ENCODE measurements around the gene SF1.
A peak's percentile ranks its signal among the peaks of the same experiment; 100 is the strongest.

The SF1 gene

DNA sequence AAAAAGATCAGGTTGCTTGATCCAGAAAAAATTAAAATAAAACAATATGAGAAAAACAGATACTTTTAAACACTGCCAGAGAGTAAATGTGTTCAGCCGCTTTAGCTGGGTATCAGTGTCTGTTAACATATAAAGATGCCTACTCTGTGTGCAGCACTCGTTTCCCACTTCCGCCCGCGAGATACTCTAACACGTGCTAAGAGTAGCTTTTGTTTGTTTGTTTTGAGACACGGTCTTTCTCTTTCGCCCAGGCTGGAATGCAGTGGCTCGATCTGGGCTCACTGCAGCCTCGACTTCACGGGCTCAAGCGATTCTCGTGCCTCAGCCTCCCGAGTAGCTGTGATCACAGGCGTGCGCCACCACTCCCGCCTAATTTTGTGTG is 32.5 kb upstream of the SF1 start:
- Histone ChIP-seq H2AFZ (peak overlapping the region; percentile 74), H3K36me3 (ENCODE audit: control insufficient read depth, insufficient read depth, low read length) (no peaks in the 10 kb centered on the region), H3K79me2 (no peaks in the 10 kb centered on the region), H3K4me2 (ENCODE audit: low read length) (peak overlapping the region; percentile 51), H3K4me3 (ENCODE audit: low read depth, low read length) (peak overlapping the region; percentile 78), H3K4me1 (no peaks in the 10 kb centered on the region), H3K9ac (no peak overlapping the region), H3K27me3 (ENCODE audit: control insufficient read depth, insufficient read depth, low read length) (no peaks in the 10 kb centered on the region), H3K27ac (no peak overlapping the region), H3K9me3 (ENCODE audit: control insufficient read depth, low read length) (no peaks in the 10 kb centered on the region)
- TF ChIP-seq, protein P1, sequence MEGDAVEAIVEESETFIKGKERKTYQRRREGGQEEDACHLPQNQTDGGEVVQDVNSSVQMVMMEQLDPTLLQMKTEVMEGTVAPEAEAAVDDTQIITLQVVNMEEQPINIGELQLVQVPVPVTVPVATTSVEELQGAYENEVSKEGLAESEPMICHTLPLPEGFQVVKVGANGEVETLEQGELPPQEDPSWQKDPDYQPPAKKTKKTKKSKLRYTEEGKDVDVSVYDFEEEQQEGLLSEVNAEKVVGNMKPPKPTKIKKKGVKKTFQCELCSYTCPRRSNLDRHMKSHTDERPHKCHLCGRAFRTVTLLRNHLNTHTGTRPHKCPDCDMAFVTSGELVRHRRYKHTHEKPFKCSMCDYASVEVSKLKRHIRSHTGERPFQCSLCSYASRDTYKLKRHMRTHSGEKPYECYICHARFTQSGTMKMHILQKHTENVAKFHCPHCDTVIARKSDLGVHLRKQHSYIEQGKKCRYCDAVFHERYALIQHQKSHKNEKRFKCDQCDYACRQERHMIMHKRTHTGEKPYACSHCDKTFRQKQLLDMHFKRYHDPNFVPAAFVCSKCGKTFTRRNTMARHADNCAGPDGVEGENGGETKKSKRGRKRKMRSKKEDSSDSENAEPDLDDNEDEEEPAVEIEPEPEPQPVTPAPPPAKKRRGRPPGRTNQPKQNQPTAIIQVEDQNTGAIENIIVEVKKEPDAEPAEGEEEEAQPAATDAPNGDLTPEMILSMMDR (IDR thresholded peaks at IDR 0.05), result no peak

DNA sequence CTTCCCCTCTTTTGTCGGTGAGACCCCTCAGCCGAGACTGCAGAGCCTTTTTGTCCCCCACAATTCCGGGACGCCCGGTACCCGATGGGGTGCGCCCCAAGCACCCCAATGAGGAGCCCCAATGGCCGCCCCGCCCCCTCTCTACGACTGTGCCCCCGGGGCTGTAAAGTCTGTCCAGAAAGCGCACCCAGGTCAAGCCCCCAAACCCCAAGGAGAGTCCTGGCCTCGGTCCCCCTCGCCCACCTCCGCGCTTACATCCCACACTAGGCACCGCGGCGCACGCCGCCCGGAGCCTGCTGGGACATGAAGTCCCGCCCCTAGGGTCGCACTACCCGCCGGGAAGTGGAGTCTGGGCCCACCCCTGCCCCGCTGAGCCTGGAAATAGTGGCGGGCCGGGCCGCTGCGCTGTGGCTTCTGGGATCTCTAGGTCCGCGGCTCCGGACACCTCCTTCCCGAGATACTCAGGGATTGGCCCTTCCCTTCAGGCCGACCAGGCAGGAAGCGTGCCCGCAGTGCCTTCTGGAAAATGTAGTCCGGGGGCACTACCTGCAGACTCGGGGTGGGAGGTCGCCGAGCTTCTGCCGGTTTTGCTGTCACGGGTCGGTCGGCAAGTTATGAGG is 32.0 kb upstream of the SF1 start, which contains the start of gene MEN1:
Gene MEN1, minus strand, starts transcription at position 281 of the 620 bp plus-strand sequence. CDS start 442 bp downstream, outside the sequence.
- Histone ChIP-seq H3K4me3 (ENCODE audit: low read depth, low read length) (peak within 1 kb of the TSS; percentile 78), H2AFZ (peak within 1 kb of the TSS; percentile 85), H3K27me3 (ENCODE audit: control insufficient read depth, insufficient read depth, low read length) (no peaks in the 10 kb centered on the region), H3K79me2 (no peaks in the 10 kb centered on the region), H3K9me3 (ENCODE audit: control insufficient read depth, low read length) (no peaks in the 10 kb centered on the region), H3K27ac (peak within 1 kb of the TSS; percentile 51), H3K4me2 (ENCODE audit: low read length) (peak within 1 kb of the TSS; percentile 78), H3K4me1 (no peaks in the 10 kb centered on the region), H3K36me3 (ENCODE audit: control insufficient read depth, insufficient read depth, low read length) (no peaks in the 10 kb centered on the region), H3K9ac (no peak within 1 kb of the TSS)
- TF ChIP-seq, protein P1 (IDR thresholded peaks at IDR 0.05), result no peak

DNA sequence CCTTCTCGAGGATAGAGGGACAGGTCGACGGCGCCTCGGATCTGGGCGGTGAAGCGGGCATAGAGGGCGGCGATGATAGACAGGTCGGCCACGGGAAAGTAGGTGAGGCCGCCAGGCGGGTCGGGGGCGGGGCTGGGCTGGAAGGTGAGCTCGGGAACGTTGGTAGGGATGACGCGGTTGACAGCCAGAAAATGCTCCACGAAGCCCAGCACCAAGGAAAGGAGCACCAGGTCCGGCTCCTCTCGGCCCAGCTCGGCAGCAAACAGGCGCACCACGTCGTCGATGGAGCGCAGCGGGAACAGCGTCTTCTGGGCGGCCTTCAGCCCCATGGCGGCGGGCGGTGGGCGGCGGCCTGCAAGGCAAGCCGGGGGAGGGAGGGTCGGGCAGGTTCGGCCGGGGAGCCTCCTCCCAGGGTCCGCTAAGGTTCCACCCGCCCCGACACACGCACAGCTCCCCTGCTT is 31.5 kb upstream of the SF1 start:
- Histone ChIP-seq H3K79me2 (no peaks in the 10 kb centered on the region), H3K9ac (no peak overlapping the region), H3K4me3 (ENCODE audit: low read depth, low read length) (peak overlapping the region; percentile 78), H3K36me3 (ENCODE audit: control insufficient read depth, insufficient read depth, low read length) (no peaks in the 10 kb centered on the region), H3K27me3 (ENCODE audit: control insufficient read depth, insufficient read depth, low read length) (no peaks in the 10 kb centered on the region), H3K9me3 (ENCODE audit: control insufficient read depth, low read length) (no peaks in the 10 kb centered on the region), H3K4me1 (no peaks in the 10 kb centered on the region), H3K4me2 (ENCODE audit: low read length) (peak overlapping the region; percentile 78), H3K27ac (peak overlapping the region; percentile 36), H2AFZ (peak overlapping the region; percentile 85)
- TF ChIP-seq, protein P1 (IDR thresholded peaks at IDR 0.05), result no peak

DNA sequence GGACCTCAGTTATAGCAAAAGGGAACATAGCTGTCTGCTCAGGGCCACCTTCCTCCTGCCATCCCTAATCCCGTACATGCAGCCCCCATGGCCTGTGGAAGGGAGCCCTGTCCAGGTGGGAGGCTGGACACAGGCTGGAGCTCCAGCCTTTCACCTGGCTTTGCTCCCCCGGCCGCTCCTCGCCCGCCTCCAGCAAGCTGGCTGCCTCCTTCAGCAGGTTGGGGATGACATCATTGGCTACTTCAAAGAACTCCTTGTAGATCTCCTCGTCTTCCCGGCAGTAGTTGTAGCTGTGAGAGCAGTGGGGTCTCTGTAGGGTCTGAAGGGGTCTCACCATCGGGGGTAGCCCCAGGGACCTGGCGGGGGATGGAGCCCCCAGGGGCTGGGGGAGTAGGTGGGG is 27.1 kb upstream of the SF1 start:
- H3K36me3 ChIP-seq (ENCODE audit: control insufficient read depth, insufficient read depth, low read length), result no peaks in the 10 kb centered on the region
- H3K4me1 ChIP-seq, result peaks cover 5% of the 10 kb centered on the region
- no peaks in the 10 kb centered on the region for H3K79me2 ChIP-seq
- TF ChIP-seq, protein P1 (IDR thresholded peaks at IDR 0.05), result no peak
- no peak overlapping the region for H3K4me2 ChIP-seq (ENCODE audit: low read length)
- H2AFZ ChIP-seq, result no peak overlapping the region
- no peak overlapping the region for H3K27ac ChIP-seq
- H3K9me3 ChIP-seq (ENCODE audit: control insufficient read depth, low read length), result no peaks in the 10 kb centered on the region
- no peak overlapping the region for H3K4me3 ChIP-seq (ENCODE audit: low read depth, low read length)
- no peaks in the 10 kb centered on the region for H3K27me3 ChIP-seq (ENCODE audit: control insufficient read depth, insufficient read depth, low read length)
- no peak overlapping the region for H3K9ac ChIP-seq
